GM19397 (cell line): ENCODE measurements around the gene PLGLB2.
"Not testable (repeated sequence)": the region's sequence is repeated elsewhere in the genome, so short reads cannot be mapped to it uniquely, and the experiment has no call there.

Experiments
- ATAC-seq: cut with Tn5 transposase; IDR thresholded peaks from one replicate; pipeline ENCODE4 v1.9.1; 2021; ENCODE audit warnings: mild to moderate bottlenecking, moderate library complexity; ENCODE audit not compliant: unreplicated experiment

Gene PLGLB2

DNA sequence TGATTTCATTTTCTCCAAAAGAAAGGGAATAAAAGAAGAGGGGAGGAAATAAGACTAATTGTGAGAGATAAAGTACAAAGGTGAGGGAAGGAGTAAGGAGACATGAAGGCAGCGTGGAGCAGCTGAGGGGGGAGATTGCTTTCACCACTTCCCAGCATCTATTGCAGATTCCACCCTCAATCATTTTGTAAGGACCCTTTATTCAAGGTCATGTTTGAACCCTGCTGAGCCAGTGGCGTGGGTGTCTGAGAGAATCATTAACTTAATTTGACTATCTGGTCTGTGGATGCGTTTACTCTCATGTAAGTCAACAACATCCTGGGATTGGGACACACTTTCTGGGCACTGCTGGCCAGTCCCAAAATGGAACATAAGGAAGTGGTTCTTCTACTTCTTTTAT, at the start of gene PLGLB2:
PLGLB2 (plus strand) TSS at position 297 of the 400 bp plus-strand sequence; CDS start at position 364, 67 bp downstream.
- ATAC-seq, result not testable (repeated sequence)

DNA sequence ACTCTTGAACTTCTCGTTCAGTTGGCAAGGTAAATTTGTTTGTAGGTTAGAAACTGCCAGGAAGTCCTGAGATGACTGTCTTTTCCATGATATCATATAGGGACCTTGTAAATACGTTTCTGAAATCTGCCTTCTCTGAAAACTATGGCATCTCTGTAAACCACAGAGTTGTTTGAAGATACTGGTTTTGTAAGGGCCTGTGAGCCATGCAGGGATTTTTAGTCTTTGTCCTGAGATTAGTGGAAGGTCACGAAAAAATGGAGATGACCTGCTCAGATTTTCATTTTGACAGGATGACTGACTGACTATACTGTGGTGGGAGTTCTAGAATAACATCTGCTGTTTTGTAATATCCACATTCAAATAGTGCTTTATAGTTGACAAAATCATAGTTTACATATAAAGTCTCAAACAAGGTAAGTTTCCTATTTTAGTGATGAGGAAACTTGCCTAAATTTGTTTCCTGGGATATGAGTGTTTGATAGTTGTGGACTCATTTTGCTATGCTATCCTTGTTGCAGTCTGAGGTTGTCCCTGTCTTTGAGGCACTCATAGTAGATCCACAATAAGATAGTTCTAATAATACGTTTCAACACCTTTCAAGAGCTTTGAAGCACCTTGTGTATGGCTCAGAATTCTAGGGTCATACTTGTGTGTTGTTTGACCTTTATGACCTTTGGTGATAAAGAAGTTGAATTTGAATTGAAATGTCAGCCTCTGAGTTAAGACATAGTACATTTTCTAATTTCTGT, 43.1 kb upstream of the PLGLB2 start:
- not testable (repeated sequence) for ATAC-seq

DNA sequence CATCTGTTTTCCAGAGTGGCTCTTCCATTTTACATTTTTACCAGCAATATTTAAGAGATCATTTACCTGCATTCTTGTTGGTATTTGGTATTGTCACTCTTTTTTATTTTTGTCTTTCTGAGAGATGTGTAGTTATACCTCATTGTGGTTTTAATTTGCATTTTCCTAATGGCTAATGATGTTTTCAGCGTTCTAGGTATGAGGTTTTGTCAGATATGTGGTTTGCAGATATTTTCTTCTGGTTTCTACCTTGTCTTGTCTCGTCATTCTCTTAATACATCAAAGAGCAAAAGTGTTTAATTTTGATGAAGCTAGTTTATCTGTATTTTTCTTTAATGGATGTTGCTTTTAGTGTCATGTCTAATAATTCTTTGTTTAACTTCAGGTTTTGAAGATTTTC, 39.5 kb upstream of the PLGLB2 start:
- ATAC-seq, result not testable (repeated sequence)

DNA sequence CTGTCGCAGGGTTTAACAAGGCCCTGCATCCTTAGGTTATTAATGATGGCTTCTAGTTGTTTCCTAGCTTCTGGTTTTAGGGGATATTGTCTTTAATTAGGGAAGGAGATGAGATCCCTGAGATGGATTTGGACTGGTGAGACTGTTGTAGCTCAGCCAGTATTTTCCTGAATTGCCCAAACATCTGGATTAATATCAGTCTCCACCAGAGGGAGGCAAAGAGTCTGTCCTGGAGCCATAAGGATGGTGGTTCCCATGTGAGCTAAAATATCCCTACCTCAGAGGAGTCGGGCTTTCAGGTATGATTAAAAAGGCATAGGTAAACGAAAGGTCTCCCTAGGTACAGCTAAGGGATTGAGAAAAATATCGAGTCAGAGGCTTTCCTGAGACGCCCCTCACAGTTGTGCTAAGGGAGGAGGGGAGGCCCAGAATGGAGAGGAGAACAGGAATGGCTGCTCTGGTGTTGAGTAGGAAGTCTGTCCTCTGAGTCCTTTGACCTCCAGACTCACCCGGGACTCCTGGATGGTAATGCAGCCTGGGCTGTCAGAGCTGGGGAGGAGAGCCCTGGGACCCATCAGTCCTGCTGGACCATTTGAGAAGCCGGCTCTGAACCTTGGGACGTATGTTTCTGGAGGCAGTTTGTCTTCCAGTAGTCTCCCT, 19.8 kb upstream of the PLGLB2 start:
- not testable (repeated sequence) for ATAC-seq

DNA sequence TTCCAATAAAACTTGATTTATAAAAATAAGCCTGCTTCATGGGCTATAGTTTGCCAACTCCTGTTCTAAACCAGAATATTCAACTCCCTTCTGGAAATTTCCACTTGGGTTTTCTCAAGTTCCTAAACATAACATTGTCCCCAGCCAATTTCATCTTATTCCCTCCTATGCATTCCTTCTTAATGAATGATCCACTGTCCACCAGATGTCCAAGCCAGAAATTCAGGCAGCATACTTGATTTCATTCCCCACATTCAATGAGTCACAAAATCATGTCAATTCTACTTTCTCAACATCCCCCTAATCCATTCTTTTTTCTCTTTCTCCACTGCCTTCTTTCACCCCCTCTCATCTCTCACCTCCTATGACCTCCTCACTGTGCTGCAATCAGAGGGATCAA, 7.0 kb upstream of the PLGLB2 start:
- ATAC-seq, result not testable (repeated sequence)

DNA sequence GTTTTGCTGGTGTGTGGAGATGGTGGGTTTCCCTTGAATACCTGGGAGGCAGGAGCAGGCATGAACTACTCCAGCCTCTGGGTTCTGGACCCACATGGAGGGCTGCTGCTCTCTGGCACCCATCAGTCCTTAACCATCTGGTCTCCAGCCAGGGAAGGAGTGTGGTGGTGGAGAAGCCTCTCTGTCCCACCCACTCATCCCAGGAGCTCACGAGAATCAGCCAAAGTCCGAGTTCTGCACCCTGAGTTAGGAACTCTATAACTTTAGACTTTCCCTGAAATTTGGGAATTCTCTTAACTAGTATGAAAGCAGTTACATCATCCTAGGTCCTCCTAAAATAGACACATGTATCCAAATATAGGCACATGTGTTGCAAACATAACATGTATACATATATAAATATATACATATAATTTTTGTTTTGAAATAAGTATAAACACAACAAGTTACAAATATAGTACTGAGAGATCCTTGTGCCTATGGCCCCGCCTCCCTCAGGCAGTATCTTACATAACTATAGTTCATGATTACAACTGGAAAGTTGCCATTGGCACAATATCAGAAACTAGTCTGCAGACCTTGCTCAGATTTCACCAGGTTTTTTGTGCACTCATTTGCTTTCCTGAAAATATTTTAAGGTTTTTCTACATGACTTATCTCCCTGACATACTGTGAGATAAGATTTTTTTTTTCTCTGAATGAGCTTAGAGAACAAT, 5.3 kb upstream of the PLGLB2 start:
- ATAC-seq, result not testable (repeated sequence)

DNA sequence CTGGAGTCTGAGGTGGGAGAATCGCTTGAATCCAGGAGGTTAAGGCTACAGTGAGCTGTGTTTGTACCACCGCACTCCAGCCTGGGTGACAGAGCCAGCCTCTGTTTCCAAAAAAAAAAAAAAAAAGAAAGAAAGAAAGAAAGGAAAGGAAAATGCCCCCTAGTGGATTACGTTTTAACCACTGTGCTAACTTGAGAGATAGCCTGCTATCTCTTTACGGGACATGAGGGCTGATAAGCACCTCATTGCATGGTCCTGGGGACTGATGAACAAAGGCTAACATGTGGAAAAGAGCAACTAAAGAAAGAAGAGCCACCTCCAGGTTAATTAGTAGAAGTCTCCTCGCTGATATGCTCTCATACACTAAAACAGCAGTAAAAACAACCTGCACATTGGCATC, 4.2 kb upstream of the PLGLB2 start:
- ATAC-seq, result not testable (repeated sequence)

DNA sequence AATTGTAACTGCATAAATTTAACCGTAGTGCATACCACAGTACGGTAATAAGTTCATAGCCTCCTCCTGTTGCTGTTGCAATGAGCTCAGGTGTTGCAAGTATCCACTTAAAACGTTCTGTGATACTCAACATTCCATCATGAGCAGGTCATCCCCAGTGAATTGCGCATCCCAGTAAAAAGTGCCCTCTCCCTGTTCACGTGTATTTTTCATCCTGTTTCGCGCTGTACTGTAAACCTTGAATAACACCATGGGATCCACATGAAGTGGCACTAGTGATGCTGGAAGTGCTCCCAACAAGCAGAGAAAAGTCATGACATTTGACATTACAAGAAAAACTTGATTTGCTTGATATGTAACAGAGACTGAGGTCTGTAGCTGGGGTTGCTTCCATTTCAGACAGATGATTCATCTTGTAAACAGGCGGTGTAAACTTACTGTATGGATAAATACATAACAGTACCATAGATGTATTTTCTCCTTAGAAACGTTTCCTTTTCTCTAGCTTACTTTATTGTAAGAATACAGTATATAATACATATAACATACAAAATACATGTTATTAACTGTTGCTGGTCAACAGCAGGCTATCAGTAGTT, 2.4 kb upstream of the PLGLB2 start:
- not testable (repeated sequence) for ATAC-seq

DNA sequence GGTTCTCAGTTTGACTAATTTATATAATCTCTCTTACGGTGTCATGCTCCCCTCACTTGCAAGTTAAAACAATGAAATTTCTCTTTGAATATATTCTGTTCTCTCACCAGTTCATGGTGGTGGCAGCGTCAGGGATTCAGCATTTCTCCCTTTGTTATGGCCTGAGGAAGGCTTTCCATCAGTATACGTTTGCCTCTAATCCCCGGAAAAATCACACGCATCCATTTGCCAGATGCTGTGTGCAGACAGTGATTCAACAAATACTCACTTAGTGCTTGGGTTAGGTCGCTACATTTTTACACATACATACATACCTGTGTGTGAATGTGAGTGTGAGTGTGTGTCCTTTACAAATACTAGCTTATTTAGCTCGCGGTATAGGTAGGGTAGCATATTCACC, 637 bp downstream of the PLGLB2 start:
- ATAC-seq, result not testable (repeated sequence)

DNA sequence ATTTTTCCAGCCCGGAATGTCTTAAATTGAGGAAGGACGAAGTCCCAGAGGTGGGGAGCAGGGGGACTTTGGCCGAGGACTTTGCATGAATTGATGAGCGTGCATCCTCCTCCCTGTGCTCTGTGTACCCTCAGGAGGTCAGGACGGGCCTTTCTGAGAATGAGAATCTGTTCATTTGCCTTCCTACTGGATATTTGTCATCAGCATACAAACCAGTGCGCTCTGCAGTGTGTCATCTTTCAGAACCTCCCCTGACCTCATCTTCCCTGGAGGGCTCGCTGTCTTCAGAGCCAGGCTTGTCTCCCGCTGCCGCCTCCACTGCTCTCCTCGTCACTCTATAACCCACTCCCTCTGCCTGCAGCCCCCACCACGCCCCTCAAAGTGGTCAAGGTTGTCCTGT, 2.7 kb downstream of the PLGLB2 start:
- not testable (repeated sequence) for ATAC-seq

DNA sequence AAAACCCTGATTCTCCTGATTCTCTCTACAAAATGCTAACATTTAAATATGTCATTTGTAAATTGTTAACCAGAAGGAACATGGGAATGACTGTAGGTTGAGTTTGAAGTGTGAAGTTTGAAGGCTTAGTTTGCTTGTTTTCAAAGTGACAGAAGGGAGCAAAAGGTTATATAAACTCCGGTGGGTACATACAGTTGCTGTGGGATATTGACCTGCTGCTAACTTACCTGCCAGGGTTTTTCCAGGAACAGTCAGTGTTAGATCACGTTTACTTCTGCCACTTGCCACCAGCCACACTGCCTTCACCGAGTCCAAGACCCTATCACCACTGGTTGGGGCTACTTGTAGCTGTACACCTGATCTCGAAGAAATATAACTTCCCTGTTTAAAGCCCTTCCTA, 6.9 kb downstream of the PLGLB2 start:
- not testable (repeated sequence) for ATAC-seq
